IPS DF 4.7 (cell line): ENCODE results near the gene SIRT7.

ENCODE experiments used
- DNase-seq: peaks from one replicate; pipeline ENCODE4 v3.0.0-alpha.2; 2013; ENCODE audit warnings: low spot score; ENCODE audit errors: extremely low read depth

Gene SIRT7

DNA sequence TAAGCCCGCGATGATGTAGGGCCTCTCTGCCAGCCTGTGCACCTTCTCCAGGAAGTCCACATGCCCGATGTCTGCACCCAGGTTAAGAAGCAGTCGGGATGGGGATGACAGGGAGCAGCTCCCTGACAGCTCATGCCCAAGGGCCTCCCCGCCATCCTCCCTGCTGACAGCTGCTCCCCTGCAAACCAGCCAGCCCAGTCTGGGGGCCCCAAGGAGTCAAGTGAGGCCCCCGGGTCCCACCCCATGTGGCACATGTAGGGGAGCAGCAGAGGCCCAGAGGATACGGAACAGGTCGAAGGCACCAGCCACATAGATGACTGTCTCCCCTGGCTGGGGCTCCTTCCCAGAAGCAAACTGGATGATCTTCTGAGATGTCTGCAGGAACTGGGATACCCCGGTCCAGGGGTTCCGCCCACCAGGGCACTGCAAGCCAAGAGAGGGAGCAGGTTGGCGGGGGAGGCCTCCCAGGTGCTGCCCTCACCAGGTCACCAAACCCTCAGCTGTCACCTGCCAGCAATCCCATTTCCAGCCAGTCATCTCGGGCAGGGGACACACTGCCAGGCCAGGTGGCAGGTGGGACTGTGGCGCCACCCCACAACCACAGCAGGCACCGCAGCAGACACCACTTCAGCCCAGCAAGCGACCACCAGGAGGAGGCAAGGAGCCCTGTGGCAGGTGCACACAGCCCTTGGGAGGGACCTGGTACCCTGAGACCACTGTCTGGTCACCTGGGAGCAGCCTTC lies 11.3 kb downstream of the SIRT7 start:
- DNase-seq: no peak

DNA sequence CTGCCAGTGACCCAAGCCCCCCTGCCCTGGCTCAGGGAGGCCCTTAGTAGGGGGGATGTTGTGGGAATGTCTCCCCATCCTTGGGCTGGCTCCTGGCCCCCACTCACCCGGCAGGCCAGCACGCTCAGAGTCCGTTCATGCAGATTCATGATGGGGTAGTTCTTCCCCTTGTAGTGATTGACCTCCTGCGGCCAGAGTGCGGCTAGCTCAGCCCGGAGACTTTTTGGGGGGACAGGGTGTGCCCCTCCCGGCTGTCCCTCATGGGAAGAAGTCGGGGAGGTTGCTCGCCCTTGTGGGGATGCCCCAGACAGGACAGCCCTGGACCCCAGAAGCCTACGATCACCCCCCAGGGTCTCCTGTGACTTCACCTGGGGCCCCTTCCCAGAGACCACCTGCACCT lies 12.0 kb downstream of the SIRT7 start:
- DNase-seq: no peak

DNA sequence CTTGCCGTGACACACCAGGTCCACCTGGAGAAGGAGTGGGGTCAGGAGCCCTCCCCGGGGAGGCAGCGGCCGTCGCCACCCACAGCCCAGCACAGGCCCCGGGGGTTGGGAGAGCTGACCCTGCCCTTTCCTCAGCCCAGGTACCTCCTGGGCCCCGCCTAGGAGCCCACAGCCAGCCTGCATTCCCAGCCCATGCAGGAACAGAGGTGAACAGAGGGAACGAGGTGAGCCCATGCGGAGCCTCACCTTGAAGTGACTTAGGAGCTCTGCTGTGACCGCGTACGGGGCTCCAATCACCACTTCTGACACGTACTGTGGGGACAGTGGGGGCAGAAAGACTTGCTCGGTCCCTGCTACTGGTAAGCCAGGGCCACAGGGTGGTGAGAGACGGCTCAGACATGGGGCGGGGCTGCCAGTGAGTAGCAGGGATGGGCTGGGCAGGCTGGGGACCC lies 12.5 kb downstream of the SIRT7 start:
- no peak for DNase-seq

DNA sequence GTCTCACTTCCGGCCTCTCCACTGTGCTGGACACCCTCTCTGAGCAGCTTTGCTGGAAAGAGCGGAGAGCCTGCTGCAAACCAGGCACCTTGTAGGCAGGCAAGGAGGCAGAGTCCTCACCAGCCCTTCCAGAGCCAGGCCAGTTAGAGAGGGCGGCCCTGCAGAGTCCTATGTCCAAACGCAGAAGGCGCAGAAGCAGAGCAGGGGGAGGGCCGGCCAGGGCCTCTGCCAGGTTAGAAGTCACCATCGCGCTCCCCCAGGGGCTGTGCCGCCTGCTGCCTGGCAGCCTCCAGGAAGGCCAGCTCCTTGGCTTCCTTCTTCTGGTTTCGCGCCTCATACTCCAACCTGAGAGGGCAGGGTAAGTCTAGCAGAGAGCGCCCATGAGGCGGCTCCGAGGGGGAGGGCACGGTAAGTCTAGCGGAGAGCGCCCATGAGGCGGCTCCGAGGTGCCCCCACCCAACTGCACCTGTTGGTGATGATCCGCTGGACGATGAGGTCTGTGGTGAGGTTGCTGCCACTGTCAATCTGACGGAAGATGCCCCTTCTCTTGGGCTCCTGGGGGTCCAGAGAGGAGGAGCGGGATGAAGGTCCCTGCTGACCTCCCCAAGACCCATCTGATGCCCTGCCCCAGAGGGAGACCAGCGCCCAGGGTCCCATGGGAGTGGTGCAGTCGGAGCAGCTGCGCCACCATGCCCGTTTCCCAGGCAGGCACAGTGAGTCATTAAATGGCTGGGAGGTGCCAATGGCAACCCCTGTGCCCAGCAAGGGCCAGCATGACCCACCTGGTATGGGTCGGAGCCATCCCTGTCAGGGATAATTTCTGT lies 13.2 kb downstream of the SIRT7 start:
- DNase-seq: no peak

DNA sequence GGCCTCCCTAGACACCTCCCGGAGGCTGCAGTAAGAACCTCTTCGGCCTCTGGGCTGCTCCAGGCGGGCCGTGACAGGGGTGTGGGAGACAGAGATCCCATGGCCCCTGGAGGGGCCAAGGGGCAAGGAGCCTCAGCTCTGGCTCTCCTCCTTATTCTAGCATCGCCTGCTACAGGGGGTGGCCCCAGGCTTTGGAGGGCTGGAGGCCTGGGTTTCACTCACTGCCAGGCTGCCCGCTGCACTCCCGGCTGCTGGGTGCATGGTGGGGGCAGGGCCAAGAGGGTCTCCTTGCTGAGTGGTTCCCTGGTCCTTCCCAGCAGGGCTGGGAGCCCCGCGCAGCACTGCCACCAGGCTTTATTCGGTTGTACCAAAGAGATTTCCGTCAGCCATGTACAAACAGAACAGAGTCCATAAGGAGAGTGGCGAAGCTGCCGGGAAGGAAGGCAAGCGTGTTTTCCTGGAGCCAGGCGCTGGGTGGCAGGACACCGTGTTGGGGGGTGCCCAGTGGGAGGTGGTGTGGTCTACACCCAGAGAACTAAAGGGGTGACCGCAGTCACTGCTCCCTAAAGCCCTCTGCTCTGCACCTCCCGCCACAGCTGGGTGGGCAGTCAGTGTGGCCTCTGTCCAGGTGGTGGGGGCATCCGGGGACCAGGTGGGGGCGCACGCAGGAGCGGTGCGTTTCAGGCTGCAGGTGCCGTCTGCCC lies 13.9 kb downstream of the SIRT7 start:
- no peak for DNase-seq

DNA sequence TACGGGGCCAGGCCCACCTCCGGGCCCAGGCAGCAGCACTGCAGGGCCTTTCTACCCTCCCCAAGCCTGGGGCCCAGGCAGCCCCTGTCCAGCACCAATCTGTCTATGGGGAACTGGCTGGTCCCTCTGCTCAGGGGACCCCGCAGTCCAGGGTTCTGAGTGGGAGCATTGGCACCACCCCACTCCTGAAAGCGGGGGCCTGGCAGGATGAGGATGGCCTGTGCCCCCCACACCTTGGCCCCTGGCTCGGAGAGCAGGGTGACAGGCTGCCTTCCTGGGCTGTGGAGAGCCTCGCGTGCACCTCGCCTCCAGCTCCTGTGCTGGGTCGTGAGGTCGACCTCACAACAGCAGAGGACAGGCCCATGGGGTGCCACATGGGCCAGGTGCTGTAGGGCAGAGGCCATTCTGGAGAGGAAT lies 14.6 kb downstream of the SIRT7 start:
- no peak for DNase-seq

DNA sequence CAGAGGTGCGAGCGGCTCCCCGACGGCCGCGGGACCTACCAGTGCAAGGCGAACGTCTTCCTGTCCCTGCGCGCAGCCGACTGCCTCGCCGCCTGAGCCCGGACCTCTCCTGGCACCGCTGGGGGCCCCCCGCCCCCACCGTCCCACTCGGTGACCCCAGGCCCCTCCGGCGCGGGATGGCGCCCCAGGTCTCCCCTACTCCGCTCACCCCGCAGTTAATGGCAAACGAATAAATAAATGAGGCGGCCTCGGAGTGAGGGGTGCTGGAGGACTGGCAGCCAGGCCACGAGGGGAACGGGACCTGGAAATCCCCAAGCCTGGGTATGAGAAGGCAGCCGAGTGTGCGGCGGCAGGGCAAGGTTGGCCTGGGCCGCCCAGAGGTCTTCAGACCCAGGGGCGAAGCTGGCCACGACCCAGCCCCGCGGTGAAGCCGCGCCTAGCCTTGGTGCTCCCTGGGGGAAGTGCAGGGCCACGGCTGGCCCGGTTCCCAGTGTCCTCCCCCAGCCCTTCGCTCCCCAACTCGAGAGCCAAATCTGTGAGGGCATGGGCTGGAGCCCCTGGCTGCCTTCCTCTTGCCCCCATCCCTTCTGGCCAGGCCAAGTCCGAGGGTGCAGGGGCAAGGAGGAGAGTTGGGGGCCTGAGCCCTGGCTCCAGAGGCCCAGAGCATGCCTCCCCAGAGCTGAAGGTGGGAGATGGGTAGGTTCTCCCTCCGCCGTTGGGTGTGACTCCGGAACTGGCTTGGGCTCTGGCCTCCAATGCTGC lies 15.1 kb downstream of the SIRT7 start:
- no peak for DNase-seq

DNA sequence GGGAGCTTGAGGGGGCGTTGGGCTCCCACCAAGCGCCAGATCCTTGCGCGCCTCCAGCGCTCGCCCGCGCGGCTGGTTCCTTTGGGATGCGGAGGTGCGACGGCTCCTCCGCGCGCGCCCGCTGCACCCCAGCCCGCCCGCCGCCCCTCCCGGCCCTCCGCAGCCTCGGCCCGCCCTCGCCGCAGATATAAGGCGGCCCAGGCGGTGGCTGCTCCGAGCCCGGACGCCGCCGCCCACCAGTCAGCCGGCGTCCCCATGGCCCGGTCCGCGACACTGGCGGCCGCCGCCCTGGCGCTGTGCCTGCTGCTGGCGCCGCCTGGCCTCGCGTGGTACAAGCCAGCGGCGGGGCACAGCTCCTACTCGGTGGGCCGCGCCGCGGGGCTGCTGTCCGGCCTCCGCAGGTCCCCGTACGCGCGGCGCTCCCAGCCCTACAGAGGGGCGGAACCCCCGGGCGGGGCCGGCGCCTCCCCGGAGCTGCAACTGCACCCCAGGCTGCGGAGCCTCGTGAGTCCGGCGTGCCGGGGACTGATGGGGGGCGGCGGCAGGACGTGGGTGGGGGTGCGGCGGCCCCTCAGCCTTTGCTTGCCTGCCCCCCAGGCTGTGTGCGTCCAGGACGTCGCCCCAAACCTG lies 15.8 kb downstream of the SIRT7 start, which contains the start of gene NPB:
TSS of gene NPB (plus strand) at position 216 of the 630 bp plus-strand sequence. CDS start at position 256, 40 bp downstream.
- no peak for DNase-seq

DNA sequence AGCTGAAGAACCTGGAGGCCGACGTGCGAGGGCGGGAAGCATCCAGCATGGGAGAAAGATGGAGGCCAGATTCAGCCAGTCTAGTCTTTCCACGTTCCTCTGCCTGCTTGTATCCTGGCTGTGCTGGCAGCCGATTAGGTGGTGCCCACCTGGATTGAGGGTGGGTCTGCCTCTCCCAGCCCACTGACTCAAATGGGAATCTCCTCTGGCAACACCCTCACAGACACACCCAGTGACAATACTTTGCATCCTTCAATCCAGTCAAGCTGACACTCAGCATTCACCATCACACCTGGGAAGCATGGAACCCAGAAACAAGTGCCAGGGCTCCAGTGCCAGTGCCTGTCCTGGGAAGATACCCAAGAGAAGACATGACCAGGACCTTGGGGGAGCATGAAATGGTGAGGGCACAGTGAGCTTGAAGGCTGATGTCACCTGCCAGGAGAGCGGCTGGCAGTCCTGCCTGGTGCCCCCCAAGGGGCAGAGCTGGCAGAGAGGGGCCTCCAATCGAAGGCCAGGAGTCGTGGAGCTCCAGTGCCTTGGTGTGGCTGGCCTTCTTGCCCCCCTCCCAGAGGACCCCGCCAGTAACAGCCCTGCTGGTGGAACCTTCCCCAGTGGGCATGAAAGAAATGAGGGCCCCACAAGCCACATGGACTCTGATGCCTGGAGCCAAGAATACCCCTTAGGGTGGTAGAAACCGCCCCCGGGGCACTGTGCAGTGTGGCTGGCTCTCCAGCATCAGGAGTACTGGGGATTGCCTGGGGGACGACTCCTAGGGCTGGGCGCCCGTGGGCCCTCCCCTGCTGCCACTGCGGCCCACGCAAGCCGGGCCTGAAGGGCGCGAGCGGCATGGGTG lies 16.6 kb downstream of the SIRT7 start:
- DNase-seq: no peak

DNA sequence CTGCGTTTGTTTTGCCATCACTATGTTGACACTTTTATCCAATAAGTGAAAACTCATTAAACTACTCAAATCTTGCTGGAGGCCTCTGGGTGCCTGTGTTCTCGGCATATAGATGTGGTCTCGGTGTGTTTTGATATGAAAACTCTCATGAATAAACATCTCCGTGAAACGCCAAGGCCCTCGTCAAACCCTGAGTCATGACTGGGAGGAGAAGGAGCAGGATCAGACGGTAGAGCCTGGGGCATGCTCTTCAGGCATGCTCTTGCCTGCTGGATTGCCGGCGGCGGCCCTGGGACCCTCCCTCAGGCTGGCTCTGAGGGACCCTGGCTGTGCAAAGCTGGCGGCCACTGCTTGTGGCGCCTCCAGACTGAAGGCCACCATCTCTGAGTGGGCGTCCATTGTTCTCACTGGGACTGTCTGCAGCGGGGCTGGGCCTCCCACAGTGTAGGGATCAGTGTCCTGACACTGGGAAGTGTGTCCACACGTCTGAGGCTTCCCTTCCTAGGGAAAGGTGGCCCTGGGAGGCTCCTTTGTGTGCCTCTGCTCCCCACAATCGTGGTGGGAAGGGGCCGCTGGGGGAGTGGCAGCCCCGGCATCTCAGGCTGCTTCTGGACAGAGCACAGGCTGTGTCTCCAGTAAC lies 17.7 kb downstream of the SIRT7 start:
- no peak for DNase-seq

DNA sequence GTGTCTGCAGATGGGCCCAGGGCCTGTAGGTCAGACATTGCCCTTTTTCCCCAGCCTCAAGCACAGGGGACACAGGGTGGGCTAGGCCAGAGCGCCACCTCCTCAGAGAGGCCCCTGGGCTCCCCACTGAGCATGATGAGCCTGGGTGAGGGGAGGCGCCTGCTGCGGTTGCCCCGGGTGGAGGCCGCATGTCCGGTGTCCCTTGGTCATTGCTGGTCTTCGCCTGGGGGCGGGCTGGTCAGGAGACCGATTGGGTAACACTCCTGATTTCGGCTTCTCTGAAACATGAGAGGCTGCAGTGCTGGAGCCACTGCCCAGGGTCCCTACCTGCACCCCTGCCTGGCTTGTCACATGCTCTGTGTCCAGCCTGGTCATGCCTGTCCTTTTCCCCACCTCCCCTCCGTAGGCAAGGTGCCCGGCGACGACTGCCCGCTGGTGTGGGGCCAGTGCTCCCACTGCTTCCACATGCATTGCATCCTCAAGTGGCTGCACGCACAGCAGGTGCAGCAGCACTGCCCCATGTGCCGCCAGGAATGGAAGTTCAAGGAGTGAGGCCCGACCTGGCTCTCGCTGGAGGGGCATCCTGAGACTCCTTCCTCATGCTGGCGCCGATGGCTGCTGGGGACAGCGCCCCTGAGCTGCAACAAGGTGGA lies 18.3 kb downstream of the SIRT7 start:
- no peak for DNase-seq

DNA sequence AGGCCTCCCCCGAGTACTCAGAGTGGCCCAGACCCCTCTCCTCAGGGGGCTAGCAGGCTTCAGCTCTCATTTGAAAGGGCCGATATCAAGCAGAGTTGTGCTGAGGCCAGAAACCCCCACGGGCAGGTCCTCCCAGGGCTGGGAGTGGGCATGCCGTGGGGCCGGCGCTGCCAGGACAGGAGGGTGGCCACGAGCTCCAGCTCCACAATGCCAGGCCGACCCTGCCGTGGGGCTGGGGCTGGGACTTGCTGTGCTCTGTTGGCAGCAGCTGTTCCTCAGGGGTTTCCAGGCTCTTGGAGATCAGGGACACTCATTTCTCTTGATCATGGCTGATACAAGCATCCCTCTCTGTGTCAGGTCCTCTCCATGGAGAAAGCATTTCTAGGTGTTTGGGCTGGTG lies 19.1 kb downstream of the SIRT7 start:
- no peak for DNase-seq

DNA sequence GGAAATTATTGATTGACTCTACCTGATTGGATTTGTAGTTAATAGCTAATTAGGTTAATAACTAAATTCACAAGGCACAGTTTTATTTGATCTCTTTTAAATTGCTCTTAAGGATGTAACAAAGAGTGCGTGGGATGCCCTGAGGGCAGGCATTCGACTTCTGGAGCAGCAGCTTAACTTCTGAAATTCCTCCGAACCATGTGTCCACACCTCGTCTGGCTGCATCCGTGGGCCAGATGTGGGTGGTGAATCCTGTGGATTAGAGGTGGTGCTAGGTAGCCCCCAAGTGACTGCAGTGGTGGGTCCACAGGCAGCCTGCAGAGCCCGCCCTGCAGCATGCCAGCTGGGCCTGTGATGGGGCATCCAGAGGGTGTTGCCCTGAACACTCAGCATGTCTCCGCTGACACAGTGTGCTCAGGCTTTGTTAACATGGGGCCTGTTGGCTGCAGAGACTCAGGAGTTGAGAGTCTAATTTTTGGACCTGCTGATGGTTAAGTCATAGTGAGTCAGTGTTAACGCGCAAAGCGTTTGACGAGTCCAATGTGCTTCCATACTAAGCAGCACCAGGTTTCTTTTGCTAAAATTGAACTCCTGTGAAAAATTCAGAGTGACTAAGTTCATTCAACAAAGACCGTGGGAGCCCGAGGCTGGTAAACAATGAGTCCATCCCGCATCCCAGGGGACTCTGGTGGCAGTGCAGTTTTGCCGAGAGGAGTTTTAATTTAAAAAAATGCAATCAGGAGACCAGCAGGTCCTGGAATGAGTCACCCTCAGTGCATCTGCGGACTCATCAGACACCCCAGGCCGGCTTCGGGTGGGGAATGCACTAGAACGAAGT lies 19.7 kb downstream of the SIRT7 start:
- DNase-seq: no peak

DNA sequence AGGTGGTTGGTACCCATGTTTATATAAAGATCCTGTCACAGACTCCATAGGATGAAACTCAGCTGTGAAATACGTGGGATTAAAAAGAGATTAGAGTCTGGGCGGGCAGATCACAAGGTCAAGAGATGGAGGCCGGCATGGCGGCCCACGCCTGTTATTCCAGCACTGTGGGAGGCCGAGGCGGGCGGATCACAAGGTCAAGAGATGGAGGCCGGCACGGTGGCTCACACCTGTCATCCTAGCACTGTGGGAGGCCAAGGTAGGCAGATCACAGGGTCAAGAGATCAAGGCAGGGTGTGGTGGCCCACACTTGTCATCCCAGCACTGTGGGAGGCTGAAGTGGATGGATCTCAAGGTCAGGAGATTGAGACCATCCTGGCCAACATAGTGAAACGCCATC lies 22.6 kb downstream of the SIRT7 start:
- DNase-seq: no peak

DNA sequence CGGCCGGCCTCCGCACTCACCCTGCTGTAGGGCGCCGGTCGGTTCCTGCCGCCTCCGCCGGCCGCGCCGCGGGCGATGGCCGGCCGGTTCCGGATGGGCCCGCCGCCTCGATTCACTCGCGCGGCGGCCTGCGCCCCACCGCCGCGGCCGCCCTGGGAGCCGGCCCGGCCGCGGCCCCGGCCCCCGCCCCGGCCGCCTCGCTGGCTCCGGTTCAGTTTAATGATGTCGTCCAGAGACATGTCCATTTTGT lies 26.7 kb downstream of the SIRT7 start:
- DNase-seq: no peak

DNA sequence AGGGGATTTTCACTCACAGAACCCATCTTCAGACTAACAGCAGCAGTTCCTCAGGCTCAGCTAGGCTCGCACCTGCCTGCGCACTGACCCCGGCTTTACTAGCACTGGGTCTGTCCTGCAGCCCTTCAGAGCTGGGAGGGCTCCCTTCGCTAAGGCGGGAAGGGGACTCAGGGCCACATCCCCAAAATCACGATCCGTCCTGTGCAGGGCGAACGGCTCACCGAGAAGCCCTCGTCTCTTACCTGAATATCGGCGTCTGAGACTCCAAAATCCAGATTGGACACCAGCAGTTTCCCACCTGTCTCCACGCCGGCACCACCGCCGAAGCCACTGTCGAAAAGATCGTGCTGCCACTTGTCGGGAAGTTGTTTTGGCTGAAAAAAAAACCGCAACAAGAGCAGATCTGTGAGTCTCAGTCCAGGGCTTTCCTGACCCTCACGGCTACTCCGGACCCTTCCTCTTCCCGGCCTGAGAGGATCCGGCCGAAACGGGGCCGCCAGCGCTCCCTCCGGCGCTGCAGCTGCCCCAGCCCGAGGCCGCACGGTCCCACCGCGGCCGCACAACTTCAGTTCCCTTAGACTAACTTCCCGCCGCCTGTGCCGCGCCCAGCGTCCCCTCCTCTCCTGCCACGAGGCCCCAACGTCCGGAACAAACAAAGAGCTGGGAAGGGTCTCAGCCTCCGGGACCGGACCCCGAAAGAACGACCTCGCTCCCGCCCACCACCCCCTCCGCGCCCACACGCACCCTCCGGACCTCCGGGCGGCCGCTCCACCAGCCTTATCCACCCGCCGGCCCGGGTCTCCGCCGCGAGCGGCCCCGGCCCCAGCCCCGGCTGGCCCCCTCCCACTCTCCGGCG lies 27.3 kb downstream of the SIRT7 start:
- DNase-seq: no peak

DNA sequence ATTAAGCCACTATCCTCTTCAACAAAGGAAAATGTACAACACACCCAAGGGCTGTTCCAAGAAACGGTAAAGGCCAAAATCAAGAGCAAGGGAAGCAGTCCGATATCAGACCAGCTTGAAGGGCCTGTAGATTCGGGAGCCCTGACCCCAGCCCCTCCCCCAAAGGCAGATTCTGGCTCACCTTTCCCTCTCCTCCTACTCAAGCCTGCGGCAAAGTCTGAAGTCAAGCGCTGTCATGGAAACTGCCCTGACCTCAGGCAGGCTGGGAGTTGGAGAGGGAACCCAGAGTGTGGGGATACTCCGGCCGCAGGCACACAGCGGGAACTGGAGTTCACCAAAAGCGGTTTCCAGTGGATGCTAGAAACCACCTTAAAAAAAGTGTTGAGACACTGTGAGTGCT lies 28.4 kb downstream of the SIRT7 start:
- DNase-seq: no peak
